HG02970 (cell line): ENCODE data around the gene RBSN.

Experiments
- ATAC-seq: cut with Tn5 transposase; IDR thresholded peaks from one replicate; pipeline ENCODE4 v1.9.1; 2021; ENCODE audit warnings: mild to moderate bottlenecking, moderate library complexity, moderate number of reproducible peaks; ENCODE audit not compliant: unreplicated experiment, low FRiP score

RBSN gene

GRCh38 chr3:15063656-15064286 lies 35.2 kb downstream of the RBSN start:
- no peak for ATAC-seq

GRCh38 chr3:15063238-15063637 lies 35.7 kb downstream of the RBSN start:
- ATAC-seq, result no peak

DNA sequence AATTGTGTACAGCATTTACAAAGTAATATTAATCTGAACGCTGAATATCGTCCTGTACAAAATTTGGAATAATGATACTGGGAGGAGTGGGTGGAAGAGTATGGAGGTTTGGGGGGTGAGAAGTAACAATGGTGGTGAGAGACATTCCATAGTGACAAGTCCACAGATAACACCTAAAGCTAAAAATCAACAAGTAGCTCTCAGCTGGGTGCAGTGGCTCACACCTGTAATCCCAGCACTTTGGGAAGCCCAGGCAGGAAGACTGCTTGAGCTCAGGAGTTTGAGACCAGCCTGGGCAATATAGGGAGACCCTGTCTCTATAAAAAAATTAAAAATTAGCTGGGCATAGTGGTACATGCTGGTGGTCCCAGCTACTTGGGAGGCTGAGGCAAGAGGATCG lies 38.9 kb downstream of the RBSN start:
- no peak for ATAC-seq

GRCh38 chr3:15056676-15057404 lies 42.1 kb downstream of the RBSN start:
- no peak for ATAC-seq

DNA sequence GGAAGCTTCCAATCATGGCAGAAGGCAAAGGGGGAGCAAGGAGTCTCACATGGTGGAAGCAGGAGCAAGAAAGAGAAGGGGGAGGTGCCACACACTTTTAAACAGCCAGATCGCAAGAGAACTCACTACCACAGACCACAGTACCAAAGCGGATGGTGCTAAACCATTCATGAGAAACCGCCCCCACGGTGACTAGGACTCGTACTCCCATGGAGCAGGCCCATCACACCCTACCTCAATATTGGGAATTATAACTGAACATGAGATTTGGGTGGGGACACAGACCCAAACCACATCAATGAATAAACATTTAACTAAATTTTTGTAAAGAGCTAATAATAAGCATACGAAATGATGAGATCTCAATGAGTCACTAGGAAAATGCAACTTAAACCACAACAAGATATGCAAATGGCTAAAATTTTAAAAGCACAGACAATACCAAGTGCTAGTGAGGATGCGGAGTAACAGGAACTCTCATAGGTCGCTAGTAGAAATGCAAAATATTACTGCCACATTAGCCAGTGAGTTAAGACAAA lies 43.9 kb downstream of the RBSN start:
- no peak for ATAC-seq

- ATAC-seq, result no peak
Observed at GRCh38 chr3:15053541-15053940, 45.4 kb downstream of the RBSN start.

GRCh38 chr3:15052335-15053242 lies 46.4 kb downstream of the RBSN start:
- ATAC-seq, result no peak

- no peak for ATAC-seq
Observed at GRCh38 chr3:15051531-15051930, 47.4 kb downstream of the RBSN start.

DNA sequence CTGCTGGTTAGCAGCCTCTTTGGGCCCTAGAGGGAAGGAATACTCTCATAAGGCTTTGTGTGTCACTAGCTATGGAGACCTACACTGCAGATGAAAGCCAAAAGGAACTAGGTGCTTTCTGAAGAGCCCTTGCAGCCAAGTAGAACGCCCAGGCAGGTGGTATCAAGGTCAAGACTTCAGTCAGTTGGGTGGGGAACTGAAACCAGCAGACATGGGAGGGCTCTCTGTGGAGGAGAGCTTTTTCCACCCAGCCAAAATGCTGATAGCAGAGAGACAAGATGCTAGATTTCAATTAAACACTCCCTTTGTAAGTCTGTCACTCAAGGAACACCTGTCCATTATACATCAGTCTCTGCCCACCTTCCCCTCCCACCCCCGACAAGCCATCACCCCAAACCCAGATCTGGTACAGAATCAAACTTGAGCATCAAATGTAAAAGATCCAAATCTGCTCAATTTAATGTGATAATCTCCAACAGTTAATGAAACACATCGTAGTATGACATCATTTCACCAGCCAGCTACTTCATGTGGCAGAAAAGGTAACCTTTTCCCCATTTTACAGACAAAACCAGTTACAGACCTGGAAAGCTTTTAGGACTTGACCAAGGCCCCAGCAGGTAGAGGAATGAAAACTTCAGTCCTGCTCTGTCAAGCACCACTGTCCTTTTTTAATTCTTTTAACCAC lies 48.4 kb downstream of the RBSN start:
- no peak for ATAC-seq

DNA sequence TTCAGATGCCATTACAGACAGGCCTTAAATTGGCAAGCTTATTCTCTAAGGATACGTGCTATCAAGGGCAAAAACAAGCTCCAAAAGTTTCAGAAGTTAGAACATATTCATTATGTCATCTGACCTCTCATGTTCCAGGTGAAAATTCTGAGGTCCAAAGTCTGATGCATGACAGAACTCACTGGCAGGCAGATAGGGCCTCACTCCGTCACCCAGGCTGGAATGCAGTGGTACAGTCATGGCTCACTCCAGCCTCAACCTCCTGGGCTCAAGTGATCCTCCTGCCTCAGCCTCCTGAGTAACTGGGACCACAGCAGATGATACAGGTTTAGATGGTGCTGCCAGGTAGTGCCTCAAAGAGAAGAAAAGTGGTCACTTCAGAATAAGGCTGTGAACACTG lies 49.4 kb downstream of the RBSN start:
- no peak for ATAC-seq

DNA sequence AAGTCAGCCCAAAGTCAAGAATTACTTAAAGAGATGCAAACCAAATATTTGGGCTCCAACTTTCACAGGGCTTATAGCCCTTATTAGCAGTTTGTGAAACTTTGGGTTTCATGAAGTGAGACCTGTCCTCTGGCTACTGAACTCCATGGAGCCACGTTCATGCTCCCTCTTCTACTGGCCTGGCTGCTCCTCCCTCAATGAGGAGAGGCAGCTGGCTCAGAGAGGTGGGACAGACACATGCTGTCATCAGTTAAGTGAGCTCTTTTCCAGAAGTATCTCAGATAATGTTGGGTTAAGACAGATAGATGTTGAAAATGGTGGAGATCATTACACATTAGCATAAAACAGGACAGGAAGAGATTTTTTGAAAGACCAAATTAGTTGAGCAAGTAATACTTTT lies 53.3 kb downstream of the RBSN start:
- no peak for ATAC-seq

- ATAC-seq, result no peak
Observed at GRCh38 chr3:15044326-15044725, 54.6 kb downstream of the RBSN start.

GRCh38 chr3:15043408-15044171 lies 55.4 kb downstream of the RBSN start:
- ATAC-seq, result no peak

DNA sequence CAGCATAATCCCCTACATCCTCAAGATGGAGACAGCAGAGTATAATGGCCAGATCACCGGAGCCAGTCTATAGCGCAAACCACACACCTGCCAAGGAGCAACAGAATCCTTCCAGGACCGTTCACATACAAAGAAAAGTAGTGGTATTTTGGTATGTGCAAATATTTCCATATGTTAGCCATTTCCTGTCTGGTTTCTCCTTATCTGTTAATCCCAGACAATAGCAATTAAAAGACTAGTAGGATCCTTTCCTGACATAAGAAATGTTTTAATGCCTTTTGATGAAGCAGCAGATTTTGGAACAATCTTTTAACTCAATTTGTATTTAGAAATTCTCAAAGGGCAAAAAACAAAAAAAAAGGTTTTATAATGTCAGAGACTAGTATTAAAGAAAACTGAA lies 56.0 kb downstream of the RBSN start:
- no peak for ATAC-seq

- no peak for ATAC-seq
Observed at GRCh38 chr3:15041950-15042349, 57.0 kb downstream of the RBSN start.

GRCh38 chr3:15040844-15041243 lies 58.1 kb downstream of the RBSN start:
- ATAC-seq, result no peak

DNA sequence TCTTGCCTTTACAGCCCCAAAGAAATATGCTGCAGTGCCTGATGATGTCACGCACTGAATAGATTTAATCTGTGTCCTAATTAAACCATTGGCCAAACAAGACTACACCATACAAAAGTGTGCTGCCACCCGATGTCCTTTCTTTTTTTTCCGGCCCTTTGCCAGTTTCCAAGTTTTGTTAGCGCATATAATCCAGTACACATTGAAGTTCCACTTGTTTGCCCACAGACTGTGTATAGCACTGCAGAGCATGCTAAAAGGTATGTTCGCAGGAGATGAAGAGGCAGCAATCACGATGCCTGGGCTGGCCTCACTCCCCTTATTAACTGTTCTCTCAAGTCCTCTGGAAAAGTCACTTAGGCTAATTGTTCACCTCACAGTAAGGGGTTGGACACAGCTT lies 60.6 kb downstream of the RBSN start:
- no peak for ATAC-seq

DNA sequence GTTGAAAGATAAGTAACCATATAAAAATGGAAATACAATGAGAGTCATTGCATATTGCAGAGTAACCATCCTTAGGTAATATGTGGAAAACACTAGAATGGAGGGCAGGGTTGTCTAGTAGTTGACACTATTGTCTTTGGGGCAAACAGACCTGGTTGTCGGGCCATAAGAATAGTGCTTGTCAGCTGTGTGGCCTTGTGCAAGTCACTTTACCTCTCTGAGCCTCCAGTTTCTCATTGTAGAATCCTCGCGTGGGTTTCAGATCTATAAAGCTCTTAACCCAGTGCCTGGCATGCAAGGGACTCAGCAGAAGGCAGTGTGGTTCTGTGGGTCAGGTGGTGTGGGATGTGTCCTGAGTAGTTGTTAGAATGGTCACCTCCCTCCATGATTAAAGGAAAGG lies 65.8 kb downstream of the RBSN start:
- ATAC-seq, result no peak

- ATAC-seq, result no peak
Observed at GRCh38 chr3:15032650-15033049, 66.3 kb downstream of the RBSN start.

GRCh38 chr3:15029625-15030024 lies 69.3 kb downstream of the RBSN start:
- no peak for ATAC-seq
